GM19099 (cell line): ENCODE measurements around the gene ADPRHL1.

ENCODE experiments used
- POLR2A ChIP-seq: IDR thresholded peaks from 3 replicates; pipeline ENCODE4 v1.6.1; 2011; ENCODE audit warnings: low read depth; ENCODE audit not compliant: insufficient read length; ENCODE audit errors: extremely low read depth

ADPRHL1 gene

DNA sequence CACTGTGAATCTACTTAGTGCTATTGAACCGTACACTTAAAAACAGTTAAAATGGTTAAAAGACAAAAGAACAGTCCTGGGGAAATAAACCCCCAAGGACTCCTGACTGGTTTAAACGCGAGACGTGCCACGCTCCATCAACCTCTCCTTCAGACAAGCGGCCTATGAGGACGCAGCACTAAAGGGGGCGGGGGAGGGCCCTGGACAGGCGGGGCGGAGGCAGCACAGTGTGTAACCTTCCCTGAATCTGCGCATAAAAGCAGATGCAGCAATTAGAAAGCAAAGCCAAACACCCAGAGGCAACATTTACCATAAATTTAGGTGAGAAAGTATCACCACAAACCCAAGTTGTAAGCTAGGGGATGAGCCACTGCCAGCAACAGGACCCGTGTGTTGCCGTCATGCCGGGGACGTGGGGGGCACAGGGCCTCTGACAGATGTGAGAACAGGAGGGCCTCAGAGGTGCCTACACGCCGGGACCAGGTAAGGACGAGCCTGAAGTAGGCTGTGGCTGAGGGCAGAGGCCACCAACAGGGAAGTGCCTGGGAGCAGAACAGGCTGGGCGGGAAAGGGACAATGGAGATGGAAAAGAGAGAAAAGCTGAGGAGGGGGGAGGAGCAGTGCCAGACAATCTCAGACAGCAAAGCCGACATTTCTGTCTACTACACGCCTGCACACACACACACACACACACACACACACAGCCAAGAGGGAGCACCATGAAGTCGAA is 15.3 kb upstream of the ADPRHL1 start:
- TF ChIP-seq POLR2A: no peak

DNA sequence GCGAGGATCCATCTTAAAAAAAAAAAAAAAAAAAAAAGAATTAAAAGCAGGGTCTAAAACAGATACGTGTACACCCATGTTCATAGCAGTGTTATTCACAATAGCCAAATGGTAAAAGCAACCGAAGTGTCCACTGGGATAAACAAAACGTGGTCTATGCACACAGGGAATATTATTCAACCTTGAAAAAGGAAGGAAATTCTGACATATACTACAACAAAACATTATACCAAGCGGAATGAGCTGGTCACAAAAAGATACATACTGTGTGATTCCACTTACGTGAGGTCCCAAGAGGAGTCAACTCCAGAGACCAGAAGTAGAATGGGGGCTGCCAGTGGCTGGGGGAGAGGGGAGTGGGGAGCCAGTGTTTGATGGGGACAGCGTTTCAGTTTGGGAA is 14.7 kb upstream of the ADPRHL1 start:
- no peak for TF ChIP-seq POLR2A

DNA sequence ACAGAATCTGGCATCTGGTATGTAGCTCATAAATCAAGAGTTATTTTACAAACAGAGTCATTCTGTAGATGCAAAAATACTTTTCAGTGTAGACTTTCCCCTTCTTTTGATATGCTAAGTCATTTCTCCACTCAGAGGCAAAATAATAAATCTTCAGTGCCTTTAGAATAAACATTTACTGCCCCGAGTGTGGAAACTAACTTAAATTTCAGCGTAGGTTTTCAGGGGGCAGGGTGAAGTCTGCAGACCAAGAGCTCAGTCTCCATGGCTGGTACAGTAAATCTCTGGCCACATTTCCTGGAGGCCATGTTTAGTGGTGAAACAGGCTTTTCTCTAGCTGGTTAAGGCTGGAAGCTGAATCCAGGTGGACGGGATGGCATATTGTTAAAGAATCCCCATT is 13.1 kb upstream of the ADPRHL1 start:
- TF ChIP-seq POLR2A: no peak

DNA sequence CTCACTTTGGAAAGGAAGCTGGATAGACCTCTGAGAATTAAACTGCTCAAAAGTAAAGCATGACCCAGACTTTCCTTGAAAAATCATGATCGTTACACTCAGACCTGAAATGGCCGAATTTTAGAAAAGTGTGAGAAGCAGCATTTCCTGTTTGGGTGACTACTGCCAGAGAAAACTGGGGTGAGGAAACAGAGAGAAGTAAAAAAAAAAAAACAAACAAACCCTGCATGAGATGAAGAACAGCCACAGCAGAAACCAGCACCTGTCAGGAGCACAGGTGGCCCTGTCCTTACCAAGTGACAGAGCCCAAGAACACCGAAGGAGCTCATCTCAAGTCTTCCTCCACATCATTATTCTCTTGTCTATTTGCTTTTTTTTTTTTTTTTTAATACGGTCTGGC is 12.0 kb upstream of the ADPRHL1 start:
- no peak for TF ChIP-seq POLR2A

DNA sequence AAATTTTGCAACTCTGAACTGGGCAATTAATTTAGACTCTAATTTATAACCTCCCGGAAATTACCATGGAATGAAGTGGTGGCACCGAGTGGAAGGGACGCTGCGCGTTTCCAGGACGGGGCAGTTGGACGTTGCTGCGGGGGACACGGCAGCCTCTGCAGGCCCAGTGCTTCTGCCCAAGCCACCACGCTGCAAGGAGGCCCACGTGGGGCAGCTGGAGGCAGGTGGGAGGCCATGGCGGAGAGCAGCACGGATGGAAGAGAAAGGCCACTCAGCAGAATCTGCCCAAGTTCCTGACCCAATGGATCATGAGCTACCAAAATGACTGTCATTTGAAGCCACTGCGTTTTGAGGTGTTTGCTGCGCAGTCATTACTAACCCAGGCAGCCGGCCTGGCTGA is 11.2 kb upstream of the ADPRHL1 start:
- TF ChIP-seq POLR2A: no peak

DNA sequence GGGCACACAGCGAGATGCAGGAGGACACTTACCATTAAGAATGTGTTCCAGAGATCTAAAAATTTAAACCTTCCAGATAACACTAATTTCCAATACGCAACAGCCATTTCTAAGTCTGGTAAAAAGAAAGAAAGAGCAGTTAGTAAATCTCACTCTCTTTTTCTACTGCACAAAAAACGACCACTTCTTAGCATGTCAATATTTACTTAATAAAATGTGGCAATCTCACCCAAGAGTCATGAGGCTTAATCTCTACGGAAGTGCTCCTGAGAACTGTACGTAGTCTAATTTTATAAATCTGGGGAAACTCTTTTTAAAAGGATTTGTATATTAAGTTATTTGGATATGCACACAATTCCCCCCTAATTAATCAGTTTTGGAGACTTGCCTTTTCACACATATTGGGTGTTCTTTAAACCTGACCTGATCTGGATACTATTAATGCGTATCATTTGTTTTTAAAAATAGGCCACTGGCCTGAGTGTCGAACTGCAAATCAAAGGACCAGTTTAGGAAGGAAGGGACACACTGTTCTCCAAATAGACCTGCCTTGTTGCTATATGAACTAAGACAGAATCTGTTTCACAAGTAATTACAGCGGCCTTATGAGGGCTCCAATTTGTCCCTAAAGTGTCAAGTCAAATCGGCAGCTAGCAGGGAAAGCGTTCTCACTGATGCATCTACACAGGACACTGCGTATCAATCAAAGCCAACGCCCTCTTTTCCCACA is 7.9 kb upstream of the ADPRHL1 start:
- TF ChIP-seq POLR2A: no peak

DNA sequence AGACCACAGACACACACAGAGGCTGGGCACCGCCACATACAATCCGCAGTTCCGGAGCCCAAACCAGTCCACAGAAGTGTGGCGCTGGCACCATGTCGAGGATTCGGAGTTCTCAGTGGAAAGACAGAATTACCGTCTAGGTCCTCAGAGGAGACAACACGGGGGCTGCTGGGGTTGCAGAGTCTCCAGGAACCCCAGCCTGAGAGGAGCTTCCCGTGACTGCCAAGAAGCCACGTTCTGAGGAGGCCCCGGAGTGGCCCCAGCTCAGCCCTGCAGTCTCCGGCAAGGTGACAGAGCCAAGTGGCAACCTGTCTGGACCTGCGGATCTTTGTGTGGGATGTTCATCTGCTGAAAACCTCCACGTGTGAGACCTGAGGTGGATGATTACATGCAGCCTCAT is 7.3 kb upstream of the ADPRHL1 start:
- TF ChIP-seq POLR2A: no peak

DNA sequence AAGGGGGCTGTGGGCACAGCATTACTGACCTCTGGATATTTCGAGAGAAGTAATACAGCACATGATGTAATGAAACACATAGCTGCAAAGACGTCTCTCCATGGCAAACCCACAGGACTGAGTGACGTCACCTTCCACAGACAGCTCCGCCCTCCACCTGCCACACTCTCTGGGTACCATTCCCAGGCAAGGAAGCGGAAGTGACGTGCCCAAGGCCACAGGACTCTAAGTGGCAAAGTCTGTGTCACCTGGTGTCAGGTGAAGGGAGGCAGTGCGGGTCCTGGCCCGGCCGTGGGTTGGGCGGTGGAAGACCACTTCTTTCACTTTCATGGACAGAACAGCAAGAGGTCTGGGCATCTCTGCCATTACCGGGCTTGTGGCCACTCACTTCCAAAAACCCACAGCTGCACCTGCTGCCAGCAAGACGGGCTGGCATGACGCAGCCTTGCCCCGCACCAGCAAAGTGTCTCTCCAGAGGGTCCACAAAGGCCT is 6.8 kb upstream of the ADPRHL1 start:
- TF ChIP-seq POLR2A: no peak

DNA sequence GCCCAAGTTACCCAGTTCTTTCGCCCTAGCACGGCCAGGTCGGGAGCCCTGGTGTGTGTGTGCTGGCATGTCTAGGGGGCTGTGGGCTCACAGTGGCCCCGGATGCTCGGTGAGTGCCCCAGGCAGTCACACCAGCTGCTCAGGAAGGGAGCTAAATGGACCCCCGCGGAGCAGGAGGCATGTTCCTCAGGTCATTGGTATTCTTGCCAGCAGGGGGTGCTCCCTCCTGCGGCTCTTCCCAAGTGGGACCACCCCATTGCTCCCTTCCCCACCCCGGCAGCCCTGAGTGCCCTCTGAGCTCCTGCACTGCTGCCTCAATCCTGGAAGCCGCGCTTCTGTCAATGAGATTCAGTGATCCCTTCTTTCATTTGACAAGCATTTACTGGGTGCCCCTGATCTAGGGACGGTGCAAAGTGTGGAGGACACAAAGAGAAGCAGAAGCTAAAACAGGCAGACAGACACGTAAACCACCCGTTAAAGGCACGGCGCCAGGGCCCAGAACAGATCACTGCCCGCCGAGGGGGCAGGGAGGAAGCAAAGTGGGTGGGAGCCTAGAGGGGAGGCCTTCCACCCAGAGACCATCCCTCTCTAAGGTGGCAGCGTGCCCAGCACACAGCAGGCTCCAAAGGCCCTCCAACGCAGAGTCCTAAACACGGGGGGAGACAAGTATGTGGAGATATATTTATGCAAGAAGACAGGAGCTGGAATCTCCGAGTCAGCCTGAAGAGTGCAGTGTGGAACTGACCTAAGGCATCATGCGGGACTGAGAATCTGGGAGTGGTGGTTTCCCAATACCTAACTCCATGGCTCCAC is 5.2 kb upstream of the ADPRHL1 start:
- TF ChIP-seq POLR2A: no peak

DNA sequence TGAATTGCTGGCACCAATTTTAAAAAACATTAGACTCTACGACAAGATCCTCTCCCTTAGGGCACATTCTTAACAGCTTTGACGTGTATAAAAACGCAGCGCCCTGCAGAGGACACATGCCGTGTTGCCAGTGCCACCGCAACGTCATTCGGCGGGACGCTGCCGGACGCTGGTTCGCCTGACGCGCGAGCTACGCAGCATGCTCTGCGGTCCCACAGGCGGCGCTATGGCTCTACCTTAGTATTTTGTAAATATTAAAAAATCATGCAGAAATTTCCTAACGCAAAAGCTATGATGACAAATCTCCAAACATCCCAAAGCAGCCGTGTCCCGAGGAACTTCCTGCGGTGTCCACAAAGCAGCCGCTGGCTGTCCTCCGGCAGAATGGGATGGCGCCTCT is 4.2 kb upstream of the ADPRHL1 start:
- TF ChIP-seq POLR2A: no peak

DNA sequence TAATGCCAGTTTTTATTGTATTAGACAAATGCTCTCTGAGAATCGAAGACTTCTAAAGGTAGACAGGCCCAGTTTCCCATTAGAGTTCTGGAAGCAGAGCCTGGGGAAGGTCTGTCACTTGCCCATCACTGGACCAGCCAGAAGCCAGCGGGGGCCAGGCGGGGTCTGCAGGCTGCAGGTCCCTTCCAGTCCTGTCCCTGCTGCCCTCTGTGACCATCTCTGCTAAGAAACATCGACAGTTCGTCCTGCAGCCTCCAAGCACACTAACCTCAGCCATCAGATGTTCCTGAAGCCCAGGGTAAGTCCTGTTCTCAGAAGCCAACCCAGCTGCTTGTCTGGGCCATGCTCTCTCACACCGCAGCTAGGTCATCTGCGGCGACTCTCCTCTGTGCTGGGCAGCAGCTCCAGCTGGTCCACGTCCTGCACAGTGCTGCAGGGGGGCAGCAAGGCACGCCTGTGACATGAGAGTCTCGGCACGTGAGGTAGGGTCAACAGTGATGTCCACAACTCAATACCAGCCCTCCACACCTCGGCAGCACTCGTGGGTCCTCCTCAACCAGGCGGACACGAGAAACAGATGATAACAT is 2.9 kb upstream of the ADPRHL1 start:
- TF ChIP-seq POLR2A: no peak

DNA sequence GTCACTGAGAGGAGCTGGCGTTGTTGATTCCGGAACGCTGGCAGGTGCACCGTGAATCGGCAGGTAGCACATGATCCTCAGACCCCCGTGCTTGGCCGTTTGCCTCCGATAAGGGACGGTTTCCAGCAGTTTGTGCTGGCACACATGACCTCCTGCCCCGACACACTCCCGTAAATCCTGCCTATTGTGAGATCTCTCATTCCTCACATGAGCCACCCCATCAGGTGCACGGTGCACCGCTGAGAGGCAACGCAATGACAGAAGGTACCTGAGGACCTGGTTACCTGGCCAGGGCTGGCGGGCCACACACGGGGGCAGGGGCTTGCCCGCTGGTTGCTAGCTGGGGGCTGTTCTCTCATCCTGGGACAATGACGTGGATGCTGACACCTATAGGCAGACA is 2.1 kb upstream of the ADPRHL1 start:
- TF ChIP-seq POLR2A: no peak

DNA sequence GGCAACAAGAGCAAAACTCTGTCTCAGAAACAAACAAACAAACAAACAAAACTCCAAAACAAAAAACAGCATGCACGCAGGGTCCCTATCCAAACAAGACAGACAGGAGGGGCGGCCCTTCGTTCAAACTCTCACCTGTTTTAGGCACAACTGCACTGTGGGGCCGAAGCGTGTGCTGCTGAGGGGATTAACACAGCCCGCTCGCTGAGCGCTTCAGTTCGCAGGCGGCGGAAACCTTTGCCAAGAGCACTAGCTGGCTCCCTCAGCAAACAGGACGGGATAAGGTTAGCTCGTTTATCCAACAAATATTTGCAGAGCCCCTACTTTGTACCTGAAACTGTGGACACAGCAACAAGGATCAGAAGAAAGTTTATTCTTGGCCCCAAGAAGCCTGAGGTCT is 1.6 kb upstream of the ADPRHL1 start:
- no peak for TF ChIP-seq POLR2A

DNA sequence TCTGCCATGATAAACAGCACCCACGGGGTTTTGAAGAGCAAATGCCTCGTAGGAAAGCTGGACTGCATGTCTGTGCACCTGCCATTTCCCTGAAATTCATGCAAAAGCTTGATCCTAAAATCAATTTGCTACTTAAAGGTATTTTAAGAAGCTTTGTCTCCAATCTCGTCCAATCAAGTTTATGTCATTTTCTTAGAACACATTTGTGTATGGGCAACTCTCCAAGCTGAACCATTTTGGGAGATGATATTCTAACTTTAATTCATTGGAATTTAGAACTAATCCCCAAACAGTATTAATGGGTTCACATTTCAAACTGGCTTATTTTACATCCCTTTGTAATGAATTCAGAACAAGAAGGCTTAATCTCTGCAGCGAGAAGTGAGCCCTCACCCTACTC is 822 bp downstream of the ADPRHL1 start:
- TF ChIP-seq POLR2A: no peak

DNA sequence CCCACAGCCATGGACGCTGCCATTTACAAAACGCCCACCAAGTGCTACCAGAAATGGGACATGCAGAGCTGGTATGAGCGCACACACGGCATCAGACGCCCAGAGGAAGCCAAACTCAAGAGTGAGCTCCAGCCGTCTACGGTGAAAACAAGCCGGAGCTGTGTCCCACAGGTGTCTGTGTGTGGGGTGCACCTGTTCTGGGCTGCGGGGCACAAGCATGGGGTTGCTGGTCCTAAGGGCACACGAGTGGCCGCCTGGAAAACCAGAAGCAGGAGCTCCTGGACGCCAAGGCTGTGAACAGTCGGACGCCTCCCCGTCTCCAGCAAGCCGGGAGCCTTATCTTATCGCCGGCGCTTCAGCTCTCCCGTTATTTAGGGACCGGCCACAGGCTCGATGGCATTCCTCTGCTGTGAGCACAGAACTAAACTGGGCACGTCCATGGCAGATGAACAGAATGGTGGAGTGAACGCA is 1.3 kb downstream of the ADPRHL1 start:
- TF ChIP-seq POLR2A: no peak

DNA sequence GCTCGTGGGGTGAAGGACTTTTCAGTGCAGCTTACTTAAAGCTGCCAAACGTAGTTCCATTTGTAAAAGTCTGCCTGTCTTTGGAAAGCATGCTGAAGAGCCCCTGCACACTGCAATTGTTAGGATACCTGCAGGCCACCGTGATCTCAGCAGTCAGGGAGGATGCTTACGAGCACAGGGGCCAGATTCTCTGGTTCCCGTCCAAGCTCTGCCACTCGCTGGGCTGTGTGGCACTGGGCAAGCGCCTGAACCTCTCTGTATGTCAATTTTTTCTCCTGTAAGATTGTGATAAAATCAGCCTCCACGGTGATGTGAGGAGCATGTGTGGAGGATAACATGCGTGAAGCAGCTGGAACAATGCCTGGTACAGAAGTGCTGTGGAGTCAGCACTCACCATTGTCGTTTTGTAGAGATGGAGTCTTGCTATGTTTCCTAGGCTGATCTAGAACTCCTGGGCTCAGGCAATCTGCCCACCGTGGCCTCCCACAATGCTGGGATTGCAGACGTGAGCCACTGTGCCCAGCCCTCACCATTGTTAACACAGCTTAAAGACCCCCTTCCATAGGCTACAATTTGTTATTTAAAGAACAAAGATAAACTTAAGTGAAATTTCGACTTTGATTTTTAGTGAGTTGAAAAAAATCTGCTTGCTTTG is 3.5 kb downstream of the ADPRHL1 start:
- TF ChIP-seq POLR2A: no peak
